Measurements from ENCODE around the gene TAGLN2.

The TAGLN2 gene

GRCh38 chr1:159935305-159935704 is 10.0 kb upstream of the TAGLN2 start:
- DNase-seq = no peak

DNA sequence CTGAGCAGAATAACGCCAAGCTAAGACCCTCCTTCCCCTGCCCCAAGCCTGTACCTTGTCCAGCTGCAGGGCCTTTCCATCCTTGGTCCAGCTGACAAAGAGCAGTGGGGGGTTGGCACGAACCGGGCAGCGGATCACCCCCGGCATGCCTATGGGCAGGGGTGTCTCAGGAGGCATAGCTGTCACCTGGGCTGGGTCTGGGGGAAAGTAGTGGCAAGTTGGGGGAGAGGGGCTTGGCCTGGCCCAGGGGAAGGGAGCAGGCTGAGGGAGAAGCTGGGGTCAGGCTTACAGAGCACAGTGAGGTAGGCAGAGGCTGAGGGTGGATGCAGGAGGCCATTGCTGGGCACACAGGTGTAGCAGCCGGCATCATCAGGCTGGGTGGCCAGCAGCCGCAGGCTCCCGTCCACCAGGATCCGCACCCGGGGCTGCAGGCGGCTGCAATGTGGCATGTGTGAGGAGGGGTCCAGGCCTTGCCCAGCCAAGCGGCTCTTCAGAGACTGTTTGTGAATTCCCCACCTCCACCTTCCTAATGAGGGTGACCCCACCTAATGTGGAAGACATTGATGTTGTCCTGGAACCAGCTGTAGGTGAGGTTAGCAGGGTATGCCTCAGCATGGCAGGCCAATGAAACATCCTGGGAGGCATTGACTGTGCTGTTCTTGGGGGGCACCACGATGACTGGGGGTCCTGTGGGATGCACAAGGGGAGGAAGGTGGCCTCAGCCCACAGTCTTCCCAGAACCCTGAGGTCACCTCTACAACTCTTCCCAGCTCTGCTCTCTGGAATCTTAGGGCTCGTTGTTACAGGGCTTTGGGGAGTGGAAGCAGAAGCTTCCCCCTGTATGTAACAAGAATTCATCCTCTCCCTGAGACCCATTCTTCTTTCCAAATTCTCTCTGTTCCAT is 9.1 kb upstream of the TAGLN2 start:
- no peak for DNase-seq

- DNase-seq = no peak
These were observed 8.0 kb upstream of the TAGLN2 start for GRCh38 chr1:159933347-159933746.

DNA sequence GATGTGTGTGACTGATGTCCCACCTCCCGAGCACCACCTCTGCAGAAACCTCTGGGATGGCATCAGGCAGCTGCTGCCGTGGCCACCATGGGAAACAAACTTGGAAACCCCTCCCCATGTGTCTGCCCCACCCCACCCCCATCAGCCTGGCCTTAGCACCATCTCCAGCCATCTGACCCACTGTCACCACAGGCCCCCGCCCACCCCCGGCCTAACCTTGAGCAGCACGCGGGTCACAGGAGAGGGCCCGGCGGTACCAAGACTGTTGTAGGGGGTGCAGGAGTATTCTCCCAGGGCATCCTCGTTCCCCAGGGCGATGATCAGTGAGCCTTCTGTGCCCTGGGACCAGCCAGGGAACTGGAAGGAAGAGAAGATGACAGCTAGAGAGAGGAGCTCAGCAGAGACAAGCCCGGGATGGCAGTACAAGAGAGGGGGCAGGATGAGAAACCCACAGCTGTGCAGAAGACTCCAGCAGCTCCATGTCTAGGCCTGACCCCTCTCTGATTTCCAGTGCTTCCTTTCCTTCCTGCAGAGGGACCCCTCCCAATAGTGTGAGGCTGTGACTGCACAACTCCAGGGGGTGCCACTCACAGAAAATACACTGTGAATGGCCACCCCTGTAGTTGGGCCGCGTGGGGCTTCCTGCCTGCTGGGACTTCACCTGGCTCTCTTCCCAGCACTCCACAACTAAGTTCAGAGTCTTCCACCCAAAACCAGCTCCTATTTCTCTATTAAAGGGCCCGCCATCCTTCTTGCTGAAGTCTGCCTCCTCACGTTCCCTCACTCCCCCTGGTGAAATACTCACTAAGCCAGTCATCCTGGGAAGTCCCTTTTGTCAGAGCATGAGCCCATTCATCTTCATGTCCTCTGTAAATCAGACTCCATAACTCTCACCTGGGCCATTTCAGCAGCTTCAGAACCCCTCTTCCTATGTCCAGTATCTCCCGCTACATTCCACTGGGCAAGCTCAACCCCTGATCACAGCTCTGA is 7.3 kb upstream of the TAGLN2 start:
- DNase-seq = no peak

DNA sequence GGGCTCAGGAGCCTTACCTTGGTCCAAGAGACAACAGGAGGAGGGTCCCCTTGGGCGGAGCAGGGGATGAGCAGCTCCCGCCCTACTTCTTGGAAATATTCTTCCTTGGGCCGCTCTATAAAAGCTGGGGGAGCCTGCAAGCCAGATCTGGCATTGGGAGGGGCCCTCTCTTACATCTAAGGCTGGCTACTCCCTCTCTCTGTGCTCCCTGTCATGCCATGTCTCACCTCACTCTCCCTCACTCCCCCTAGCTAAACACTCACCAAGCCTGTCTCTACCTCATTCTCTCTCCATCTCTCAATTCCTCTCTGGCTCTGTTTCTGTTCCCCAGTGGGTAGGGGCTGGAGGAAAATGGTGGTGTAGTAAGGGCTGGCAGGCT is 6.5 kb upstream of the TAGLN2 start:
- no peak for DNase-seq

GRCh38 chr1:159931101-159931794 is 5.9 kb upstream of the TAGLN2 start:
- DNase-seq = no peak

DNA sequence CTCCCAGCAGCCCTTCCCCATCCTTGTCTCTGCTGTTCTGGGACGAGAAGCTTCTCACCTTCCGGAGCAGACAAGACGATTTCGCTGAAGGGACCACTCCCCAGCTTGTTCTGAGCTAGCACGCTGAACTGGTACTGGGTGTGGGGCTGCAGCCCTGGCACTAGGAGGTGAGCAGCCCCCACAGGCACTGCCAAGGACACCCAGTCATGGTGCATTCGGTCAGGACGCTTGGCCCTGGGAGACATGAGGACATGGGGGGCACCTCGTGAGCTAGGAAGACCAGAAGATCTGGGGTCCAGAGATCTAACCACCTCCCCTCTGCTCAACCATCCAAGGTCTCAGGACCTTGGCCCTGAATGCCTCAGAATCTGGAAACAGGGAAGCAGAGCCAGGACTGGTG is 5.3 kb upstream of the TAGLN2 start:
- DNase-seq = no peak

DNA sequence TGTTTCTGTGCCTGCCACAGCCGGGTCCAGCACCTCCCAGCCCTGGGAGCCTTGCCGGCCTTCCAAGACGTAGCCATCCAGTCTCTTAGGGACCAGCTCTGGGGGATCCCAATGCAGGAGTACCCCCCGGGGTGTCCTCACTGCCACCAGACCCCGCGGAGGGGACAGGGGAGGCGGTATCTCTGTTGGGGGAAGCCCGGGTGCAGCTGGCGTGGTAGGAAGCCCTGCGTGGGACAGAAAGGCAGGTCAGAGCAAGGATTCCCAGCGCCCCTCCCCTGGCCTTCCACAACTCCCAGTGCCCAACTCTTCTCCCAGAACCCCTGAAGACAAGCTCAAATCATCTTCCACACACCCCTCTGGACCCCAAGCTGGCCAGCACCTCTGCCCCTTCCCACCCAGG is 4.9 kb upstream of the TAGLN2 start:
- no peak for DNase-seq

DNA sequence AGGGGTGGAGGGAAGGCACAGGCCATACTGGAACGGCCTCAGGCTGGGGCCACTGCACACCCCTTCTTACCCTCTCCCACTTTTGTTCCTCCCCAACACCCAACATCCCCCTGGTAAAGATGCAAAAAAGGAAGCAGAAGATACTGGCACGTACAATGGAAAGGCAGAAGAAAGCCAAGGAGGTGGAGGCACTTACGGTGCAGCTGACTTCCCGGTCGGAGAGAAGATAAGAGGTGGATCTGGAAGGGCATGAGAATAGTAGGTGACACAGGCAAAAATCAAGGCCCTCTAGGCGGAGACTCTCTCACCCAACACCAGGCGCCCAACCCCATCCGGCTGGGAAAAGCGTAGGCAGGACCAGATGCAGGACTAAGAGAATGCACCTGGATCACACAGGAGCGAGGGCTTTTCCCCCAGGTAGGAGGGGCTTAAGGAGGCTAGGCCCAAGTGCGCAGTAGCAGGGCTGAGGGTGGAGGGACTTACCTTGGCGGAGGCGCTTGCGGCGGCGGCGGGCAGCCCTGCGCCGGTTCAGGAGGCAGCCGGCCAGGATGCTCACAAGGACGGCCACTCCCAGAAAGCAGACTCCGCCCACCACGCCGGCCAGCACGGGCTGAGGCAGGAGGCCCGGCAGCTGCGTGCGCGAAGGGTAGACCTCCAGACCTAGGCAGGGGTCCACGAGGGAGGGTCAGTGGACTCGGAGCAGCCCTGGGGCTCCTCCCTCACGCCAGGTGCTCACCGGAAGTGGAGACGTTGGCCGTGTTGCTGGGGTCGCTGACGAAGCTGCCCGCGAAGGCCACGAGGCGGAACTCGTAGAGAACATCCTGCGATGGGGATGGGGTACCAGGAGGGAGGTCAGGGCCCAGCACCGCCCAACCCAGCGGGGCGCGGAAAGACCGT is 4.1 kb upstream of the TAGLN2 start:
- no peak for DNase-seq

DNA sequence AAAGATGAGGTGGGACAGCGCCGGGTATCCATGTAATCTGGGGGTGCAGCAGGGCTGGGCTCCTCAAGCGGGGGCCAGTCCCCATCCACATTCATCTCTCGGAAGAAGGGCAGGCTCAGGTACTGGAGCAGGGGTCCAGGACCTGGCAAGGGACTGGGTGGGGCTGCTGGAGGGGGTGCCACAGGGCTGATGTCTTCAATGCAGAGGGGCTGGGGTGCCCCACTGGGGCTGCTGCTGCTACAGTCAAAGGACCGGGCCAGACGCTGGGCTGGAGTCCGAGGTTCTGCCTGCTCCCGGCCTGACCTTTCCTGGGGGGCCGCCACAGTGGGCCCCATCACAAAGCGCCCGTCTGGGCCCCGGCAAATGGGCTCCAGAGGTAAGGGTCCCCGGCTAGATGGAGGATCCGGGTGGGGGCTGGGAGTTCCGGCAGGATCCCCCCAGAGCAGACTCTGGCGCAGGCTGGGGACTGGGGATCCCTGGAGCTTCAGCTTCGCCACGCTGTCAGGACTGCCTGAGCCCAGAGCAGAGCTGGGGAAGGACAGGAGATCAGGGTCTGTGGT is 3.3 kb upstream of the TAGLN2 start:
- DNase-seq = no peak

GRCh38 chr1:159927849-159928431 is 2.6 kb upstream of the TAGLN2 start:
- DNase-seq = no peak

DNA sequence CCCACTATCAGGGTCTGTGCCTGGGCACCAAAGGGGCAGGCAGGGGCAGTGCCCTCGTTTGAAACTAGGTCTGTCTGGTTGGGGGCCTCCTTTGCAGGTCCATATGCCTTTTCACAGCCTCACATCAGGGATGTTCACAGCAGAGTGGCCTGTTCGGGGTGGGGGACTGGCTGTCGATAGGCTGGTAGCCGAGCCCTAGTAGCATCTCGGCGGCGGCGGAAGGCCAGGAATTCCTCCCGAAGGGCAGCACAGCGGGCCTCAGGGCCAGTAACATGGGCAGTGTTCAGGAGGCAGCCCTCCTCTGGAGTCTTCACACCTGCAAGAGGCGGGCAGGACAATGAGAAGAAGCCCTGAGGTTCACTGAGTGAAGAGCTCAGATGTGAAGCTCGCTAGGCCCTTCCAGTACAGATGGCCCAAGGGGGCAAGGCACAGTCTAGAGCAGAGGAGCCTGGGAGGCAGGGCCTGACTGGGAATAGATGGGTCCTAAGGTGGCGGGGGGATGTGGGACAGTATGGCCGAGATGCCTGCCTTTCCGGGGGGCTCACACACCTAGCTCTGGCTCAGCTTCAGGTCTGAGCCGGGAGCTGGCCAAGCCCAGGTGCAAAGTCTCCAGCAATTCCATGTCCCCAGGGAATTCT is 2.0 kb upstream of the TAGLN2 start:
- DNase-seq = no peak

DNA sequence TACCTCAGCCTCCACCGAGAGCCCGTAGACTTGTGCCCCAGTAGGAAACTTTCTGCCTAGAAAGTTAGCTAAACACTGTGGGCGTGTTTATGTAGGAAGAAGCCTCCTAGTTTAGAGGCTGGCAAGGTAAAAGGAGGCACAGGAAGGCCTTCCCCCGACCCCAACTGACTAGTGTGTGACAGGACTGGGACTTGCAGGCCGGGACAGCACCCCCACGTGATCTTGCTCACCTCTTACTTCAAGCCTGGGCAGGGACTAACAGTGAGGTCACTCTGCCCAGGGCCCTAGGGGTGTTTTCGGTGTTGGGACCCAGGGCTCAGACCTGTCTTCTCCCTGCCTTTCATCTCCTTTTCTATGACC is 392 bp upstream of the TAGLN2 start:
- DNase-seq = no peak

DNA sequence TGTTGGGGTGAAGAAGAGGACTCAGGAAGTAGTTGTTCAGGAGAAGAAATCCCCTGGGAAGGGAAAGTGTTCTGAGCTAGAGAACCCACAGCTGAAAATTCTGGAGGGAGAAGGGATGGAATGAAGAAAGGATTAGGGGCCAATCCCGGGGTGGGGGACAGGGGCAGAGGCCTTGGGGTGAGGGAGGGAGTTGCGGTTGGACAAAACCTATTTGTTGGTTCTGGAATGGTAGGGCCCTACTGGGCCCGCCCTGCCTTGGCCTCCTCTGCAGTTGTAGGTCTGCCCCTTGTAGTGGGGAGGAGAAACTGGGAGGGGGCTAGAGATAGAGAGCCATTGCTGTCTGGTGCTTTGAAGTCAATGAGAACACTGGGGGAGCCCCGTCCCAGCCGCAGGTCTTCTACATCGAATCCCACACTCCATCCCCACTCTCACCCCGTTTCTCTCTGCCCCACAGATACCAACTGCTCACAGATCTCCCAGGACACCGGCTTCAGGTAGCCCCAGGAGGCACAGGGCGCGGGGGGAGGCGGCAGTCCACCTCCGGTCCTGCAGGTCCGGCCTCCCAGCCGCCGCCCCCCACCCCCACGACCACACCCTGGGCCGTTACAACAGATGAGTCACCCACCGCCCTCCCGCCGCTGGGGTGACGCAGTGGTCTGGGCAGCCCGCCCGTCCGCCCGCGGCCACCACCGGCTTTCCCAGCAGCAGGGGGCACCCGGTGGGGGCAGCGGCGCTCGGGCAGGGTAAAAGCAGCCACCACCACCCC is 1.1 kb downstream of the TAGLN2 start:
- DNase-seq = peak; percentile 88

GRCh38 chr1:159923203-159924024 is 1.9 kb downstream of the TAGLN2 start:
- peak; percentile 80 for DNase-seq

GRCh38 chr1:159922511-159923202 is 2.6 kb downstream of the TAGLN2 start:
- no peak for DNase-seq

DNA sequence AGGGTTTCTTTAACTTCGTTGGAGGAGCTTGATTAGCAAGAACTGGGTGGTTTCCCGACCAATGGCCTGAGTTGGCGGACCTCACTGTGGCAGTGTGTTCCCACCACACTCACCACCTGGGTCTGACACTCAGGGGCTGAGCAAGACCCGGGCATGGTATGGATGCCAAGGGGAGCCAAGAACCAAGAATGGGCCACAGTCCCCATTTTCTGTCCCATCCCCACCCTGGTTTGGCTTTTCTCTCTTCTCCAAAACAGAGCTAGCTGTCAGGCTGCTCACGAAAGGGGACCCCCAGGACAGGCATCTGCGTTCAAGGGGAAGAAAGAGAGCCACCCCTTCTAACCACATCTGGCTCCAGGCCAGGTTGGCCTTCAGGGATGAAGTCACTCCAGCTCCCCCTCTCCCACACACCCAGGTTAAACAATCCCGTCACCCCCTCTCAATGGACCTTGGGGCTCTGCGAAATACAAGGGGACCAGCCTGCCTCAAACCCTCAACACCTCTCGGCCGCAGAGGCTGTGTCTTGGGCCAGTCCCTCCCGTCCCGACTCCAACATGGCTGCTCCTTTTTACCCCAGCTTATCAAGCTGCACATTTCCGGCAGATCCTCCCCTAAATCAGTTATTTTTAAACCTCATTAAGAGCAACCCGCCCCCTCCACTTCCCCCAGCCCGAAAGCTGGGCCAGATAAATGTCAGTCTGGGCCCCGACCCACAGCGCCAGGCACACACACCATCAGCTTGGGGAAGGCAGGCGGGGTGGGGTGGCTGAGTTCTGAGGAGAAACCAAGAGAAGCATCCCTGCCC is 3.4 kb downstream of the TAGLN2 start:
- DNase-seq = peak; percentile 21

DNA sequence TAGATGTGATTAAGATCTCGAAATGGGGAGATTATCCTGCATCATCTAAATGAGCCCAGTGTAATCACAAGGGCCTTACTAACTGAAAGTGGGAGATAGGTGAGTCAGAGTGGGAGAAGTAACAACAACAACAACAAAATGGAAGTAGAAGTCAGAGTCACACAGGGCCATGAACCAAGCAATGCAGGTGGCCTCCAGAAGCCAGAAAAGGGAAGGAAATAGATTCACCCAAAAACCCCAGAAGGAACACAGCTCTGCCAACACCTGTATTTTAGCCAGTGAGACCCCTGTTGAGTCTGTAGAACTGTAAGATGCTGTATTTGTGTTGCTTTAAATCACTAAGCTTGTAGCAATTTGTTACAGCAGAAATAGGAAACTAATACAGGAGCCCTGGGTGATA is 4.1 kb downstream of the TAGLN2 start:
- DNase-seq = no peak
